ENCODE measurements around the gene MMP28.

DNA sequence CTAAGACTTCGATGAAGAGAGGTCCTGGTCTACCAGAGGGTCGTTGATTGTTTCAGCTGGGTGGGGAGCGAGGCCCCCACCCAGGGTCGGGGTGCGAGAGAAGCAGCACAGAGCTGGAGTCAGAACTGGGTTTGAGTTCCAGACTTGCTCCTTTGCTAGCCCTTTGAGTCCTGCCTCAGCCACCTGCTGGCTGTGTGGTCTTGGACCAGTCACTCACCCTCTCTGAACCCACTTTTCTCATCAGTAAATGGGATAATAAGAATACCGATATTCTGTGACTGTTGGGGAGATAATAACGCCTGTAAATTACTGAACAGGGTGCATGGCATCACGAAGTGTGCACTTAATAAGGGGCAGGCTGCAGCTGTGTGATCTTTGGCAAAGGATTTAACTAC is 427 bp upstream of the MMP28 start:
- TF ChIP-seq SUZ12 (IDR thresholded peaks at IDR 0.05; ENCODE audit: extremely low read depth, insufficient read depth, insufficient read length) = no peak
- TF ChIP-seq YY1 (IDR thresholded peaks at IDR 0.05; ENCODE audit: insufficient read depth, insufficient read length) = no peak
- TF ChIP-seq ZNF274 (IDR thresholded peaks at IDR 0.05; ENCODE audit: low read depth, low read length) = no peak

Measured in NT2/D1 (cell line).